ENCODE data around the gene NGEF.

Gene NGEF

GRCh38 chr2:232999354-232999753 lies 13.7 kb downstream of the NGEF start:
- H3K27ac ChIP-seq (ENCODE audit: low read depth, low read length): no peak overlapping the region
- H3K9ac ChIP-seq (ENCODE audit: low read length): no peak overlapping the region
- no peaks in the 10 kb centered on the region for H3K36me3 ChIP-seq (ENCODE audit: control insufficient read depth, insufficient read depth, low read length)
- H3K4me1 ChIP-seq (ENCODE audit: control insufficient read depth, insufficient read depth, low read length): no peaks in the 10 kb centered on the region
- H3K4me3 ChIP-seq (ENCODE audit: low read length): no peak overlapping the region
- H3K27me3 ChIP-seq (ENCODE audit: control insufficient read depth, insufficient read depth, low read length): no peaks in the 10 kb centered on the region

GRCh38 chr2:232998666-232998985 lies 14.4 kb downstream of the NGEF start:
- H3K4me3 ChIP-seq (ENCODE audit: low read length): no peak overlapping the region
- H3K4me1 ChIP-seq (ENCODE audit: control insufficient read depth, insufficient read depth, low read length): no peaks in the 10 kb centered on the region
- no peak overlapping the region for H3K9ac ChIP-seq (ENCODE audit: low read length)
- no peak overlapping the region for H3K27ac ChIP-seq (ENCODE audit: low read depth, low read length)
- H3K36me3 ChIP-seq (ENCODE audit: control insufficient read depth, insufficient read depth, low read length): no peaks in the 10 kb centered on the region
- no peaks in the 10 kb centered on the region for H3K27me3 ChIP-seq (ENCODE audit: control insufficient read depth, insufficient read depth, low read length)

GRCh38 chr2:232997749-232998665 lies 15.0 kb downstream of the NGEF start:
- Histone ChIP-seq H3K27ac (ENCODE audit: low read depth, low read length) (no peak overlapping the region), H3K27me3 (ENCODE audit: control insufficient read depth, insufficient read depth, low read length) (no peaks in the 10 kb centered on the region), H3K4me3 (ENCODE audit: low read length) (no peak overlapping the region), H3K4me1 (ENCODE audit: control insufficient read depth, insufficient read depth, low read length) (no peaks in the 10 kb centered on the region), H3K36me3 (ENCODE audit: control insufficient read depth, insufficient read depth, low read length) (no peaks in the 10 kb centered on the region), H3K9ac (ENCODE audit: low read length) (no peak overlapping the region)

- Histone ChIP-seq H3K4me3 (ENCODE audit: low read length) (no peak overlapping the region), H3K27me3 (ENCODE audit: control insufficient read depth, insufficient read depth, low read length) (no peaks in the 10 kb centered on the region), H3K4me1 (ENCODE audit: control insufficient read depth, insufficient read depth, low read length) (no peaks in the 10 kb centered on the region), H3K27ac (ENCODE audit: low read depth, low read length) (no peak overlapping the region), H3K36me3 (ENCODE audit: control insufficient read depth, insufficient read depth, low read length) (no peaks in the 10 kb centered on the region), H3K9ac (ENCODE audit: low read length) (no peak overlapping the region)
Observed at GRCh38 chr2:232994446-232994845, 18.6 kb downstream of the NGEF start.

GRCh38 chr2:232993231-232993821 lies 19.7 kb downstream of the NGEF start:
- Histone ChIP-seq H3K27me3 (ENCODE audit: control insufficient read depth, insufficient read depth, low read length) (no peaks in the 10 kb centered on the region), H3K4me3 (ENCODE audit: low read length) (no peak overlapping the region), H3K4me1 (ENCODE audit: control insufficient read depth, insufficient read depth, low read length) (no peaks in the 10 kb centered on the region), H3K27ac (ENCODE audit: low read depth, low read length) (no peak overlapping the region), H3K9ac (ENCODE audit: low read length) (no peak overlapping the region), H3K36me3 (ENCODE audit: control insufficient read depth, insufficient read depth, low read length) (no peaks in the 10 kb centered on the region)

- no peak overlapping the region for H3K4me3 ChIP-seq (ENCODE audit: low read length)
- H3K9ac ChIP-seq (ENCODE audit: low read length): no peak overlapping the region
- H3K27me3 ChIP-seq (ENCODE audit: control insufficient read depth, insufficient read depth, low read length): no peaks in the 10 kb centered on the region
- H3K4me1 ChIP-seq (ENCODE audit: control insufficient read depth, insufficient read depth, low read length): no peaks in the 10 kb centered on the region
- no peak overlapping the region for H3K27ac ChIP-seq (ENCODE audit: low read depth, low read length)
- H3K36me3 ChIP-seq (ENCODE audit: control insufficient read depth, insufficient read depth, low read length): no peaks in the 10 kb centered on the region
Observed at GRCh38 chr2:232986155-232986554, 26.9 kb downstream of the NGEF start.

GRCh38 chr2:232984451-232985207 lies 28.4 kb downstream of the NGEF start:
- no peak overlapping the region for H3K4me3 ChIP-seq (ENCODE audit: low read length)
- no peaks in the 10 kb centered on the region for H3K4me1 ChIP-seq (ENCODE audit: control insufficient read depth, insufficient read depth, low read length)
- H3K36me3 ChIP-seq (ENCODE audit: control insufficient read depth, insufficient read depth, low read length): no peaks in the 10 kb centered on the region

GRCh38 chr2:232983669-232984140 lies 29.4 kb downstream of the NGEF start:
- no peaks in the 10 kb centered on the region for H3K4me1 ChIP-seq (ENCODE audit: control insufficient read depth, insufficient read depth, low read length)
- no peak overlapping the region for H3K9ac ChIP-seq (ENCODE audit: low read length)
- H3K4me3 ChIP-seq (ENCODE audit: low read length): no peak overlapping the region
- H3K27ac ChIP-seq (ENCODE audit: low read depth, low read length): no peak overlapping the region
- H3K27me3 ChIP-seq (ENCODE audit: control insufficient read depth, insufficient read depth, low read length): no peaks in the 10 kb centered on the region
- no peaks in the 10 kb centered on the region for H3K36me3 ChIP-seq (ENCODE audit: control insufficient read depth, insufficient read depth, low read length)

More at GRCh38 chr2:232984451-232985207, 28.4 kb downstream of the NGEF start:
- Histone ChIP-seq H3K9ac (ENCODE audit: low read length) (no peak overlapping the region), H3K27me3 (ENCODE audit: control insufficient read depth, insufficient read depth, low read length) (no peaks in the 10 kb centered on the region), H3K27ac (ENCODE audit: low read depth, low read length) (no peak overlapping the region)

GRCh38 chr2:232982926-232983668 lies 30.0 kb downstream of the NGEF start:
- no peaks in the 10 kb centered on the region for H3K36me3 ChIP-seq (ENCODE audit: control insufficient read depth, insufficient read depth, low read length)
- H3K9ac ChIP-seq (ENCODE audit: low read length): no peak overlapping the region
- no peak overlapping the region for H3K4me3 ChIP-seq (ENCODE audit: low read length)
- no peaks in the 10 kb centered on the region for H3K4me1 ChIP-seq (ENCODE audit: control insufficient read depth, insufficient read depth, low read length)
- H3K27ac ChIP-seq (ENCODE audit: low read depth, low read length): no peak overlapping the region
- no peaks in the 10 kb centered on the region for H3K27me3 ChIP-seq (ENCODE audit: control insufficient read depth, insufficient read depth, low read length)

GRCh38 chr2:232981767-232982360 lies 31.2 kb downstream of the NGEF start:
- no peak overlapping the region for H3K4me3 ChIP-seq (ENCODE audit: low read length)
- no peak overlapping the region for H3K27ac ChIP-seq (ENCODE audit: low read depth, low read length)
- no peaks in the 10 kb centered on the region for H3K27me3 ChIP-seq (ENCODE audit: control insufficient read depth, insufficient read depth, low read length)
- H3K36me3 ChIP-seq (ENCODE audit: control insufficient read depth, insufficient read depth, low read length): no peaks in the 10 kb centered on the region
- H3K9ac ChIP-seq (ENCODE audit: low read length): no peak overlapping the region
- H3K4me1 ChIP-seq (ENCODE audit: control insufficient read depth, insufficient read depth, low read length): no peaks in the 10 kb centered on the region

GRCh38 chr2:232981356-232981755 lies 31.7 kb downstream of the NGEF start:
- Histone ChIP-seq H3K27me3 (ENCODE audit: control insufficient read depth, insufficient read depth, low read length) (no peaks in the 10 kb centered on the region), H3K4me3 (ENCODE audit: low read length) (no peak overlapping the region), H3K27ac (ENCODE audit: low read depth, low read length) (no peak overlapping the region), H3K9ac (ENCODE audit: low read length) (no peak overlapping the region), H3K4me1 (ENCODE audit: control insufficient read depth, insufficient read depth, low read length) (no peaks in the 10 kb centered on the region), H3K36me3 (ENCODE audit: control insufficient read depth, insufficient read depth, low read length) (no peaks in the 10 kb centered on the region)
